HepG2 (cell line): ENCODE data around the gene RGS2. TPM values are rescaled to one million over a fixed set of nuclear protein-coding genes. Genes with fewer than 3 reads are reported as not detected.

Source experiments
- CENPX ChIP-seq: sonication (generic); formaldehyde crosslinking; IDR thresholded peaks from 2 replicates; pipeline ENCODE4 v1.9.0; 2021; ENCODE audit warnings: mild to moderate bottlenecking, missing genetic modification reagents, moderate library complexity
- MAFF ChIP-seq: IDR thresholded peaks from 2 replicates; pipeline ENCODE4 v1.6.1; 2011; ENCODE audit warnings: low read depth, low read length, improper control_type of control experiment
- NR1H2 ChIP-seq: sonication (generic); formaldehyde crosslinking; IDR thresholded peaks from 2 replicates; pipeline ENCODE4 v1.8.1; 2022; ENCODE audit warnings: low read depth, missing genetic modification reagents, borderline replicate concordance
- PRDM15 ChIP-seq: sonication (generic); formaldehyde crosslinking; IDR thresholded peaks from 2 replicates; pipeline ENCODE4 v1.4.0; 2020; ENCODE audit warnings: missing genetic modification reagents
- PTBP1 ChIP-seq: fragments of 200-400 bp; formaldehyde crosslinking; IDR thresholded peaks from 2 replicates; pipeline ENCODE4 v1.6.1; 2018; ENCODE audit warnings: low read length, low read depth; ENCODE audit not compliant: poor library complexity, severe bottlenecking
- RARG ChIP-seq: sonication (generic); formaldehyde crosslinking; IDR thresholded peaks from 2 replicates; pipeline ENCODE4 v1.4.0; 2020; ENCODE audit warnings: low read depth, mild to moderate bottlenecking, missing genetic modification reagents
- REXO4 ChIP-seq: sonication (generic); formaldehyde crosslinking; IDR thresholded peaks from 2 replicates; pipeline ENCODE4 v1.8.0; 2022; ENCODE audit warnings: missing genetic modification reagents, mild to moderate bottlenecking, borderline replicate concordance
- SMARCE1 ChIP-seq: fragments of 450-650 bp; IDR thresholded peaks from 2 replicates; pipeline ENCODE4 v1.6.1; 2017; ENCODE audit warnings: borderline replicate concordance
- SOX6 ChIP-seq, 2 experiments: fragments of 450-650 bp in 1 of 2; sonication (generic) in 1 of 2; formaldehyde crosslinking in 1 of 2; IDR thresholded peaks; 2 replicates each; pipeline versions ENCODE4 v1.4.0 to v1.6.1; 2017 to 2020; ENCODE audit warnings: antibody characterized with exemption in 1 of 2, mild to moderate bottlenecking in 1 of 2, missing genetic modification reagents in 1 of 2
- ZFP37 ChIP-seq: sonication (generic); formaldehyde crosslinking; IDR thresholded peaks from 2 replicates; pipeline ENCODE4 v1.4.0; 2020; ENCODE audit warnings: missing genetic modification reagents, borderline replicate concordance
- ZNF142 ChIP-seq: sonication (generic); formaldehyde crosslinking; IDR thresholded peaks from 2 replicates; pipeline ENCODE4 v1.4.0; 2020; ENCODE audit warnings: missing genetic modification reagents
- ZNF281 ChIP-seq: sonication (generic); formaldehyde crosslinking; IDR thresholded peaks from 2 replicates; pipeline ENCODE4 v1.4.0; 2020; ENCODE audit warnings: missing genetic modification reagents, borderline replicate concordance
- ZNF430 ChIP-seq: sonication (generic); formaldehyde crosslinking; IDR thresholded peaks from 2 replicates; pipeline ENCODE4 v1.9.0; 2021; ENCODE audit warnings: mild to moderate bottlenecking, missing genetic modification reagents
- ZSCAN12 ChIP-seq: sonication (generic); formaldehyde crosslinking; IDR thresholded peaks from 2 replicates; pipeline ENCODE4 v1.9.0; 2021; ENCODE audit warnings: mild to moderate bottlenecking, missing genetic modification reagents
- ZSCAN25 ChIP-seq: sonication (generic); formaldehyde crosslinking; IDR thresholded peaks from 2 replicates; pipeline ENCODE4 v1.8.0; 2022; ENCODE audit warnings: mild to moderate bottlenecking, missing genetic modification reagents
- polyA plus RNA-seq, 8 experiments: library from polyadenylated mRNA; depleted of rRNA in 3 of 8; stranded (reverse) in 7 of 8; unstranded in 1 of 8; fragments of >200 nt; fragmentation: Illumina TruSeq in 4 of 8; extraction: Trizol in 4 of 8; gene quantifications; 2 replicates each; pipeline versions ENCODE4 v1.2.1 to v1.2.3, GENCODE V29; 2011 to 2016; ENCODE audit warnings: low read depth in 4 of 8, missing spikeins in 1 of 8, mixed read lengths in 1 of 8; ENCODE audit not compliant: insufficient read depth in 1 of 8
- total RNA-seq, 5 experiments: library from RNA; depleted of rRNA; stranded (reverse); fragments of >200 nt; fragmentation: Illumina TruSeq; extraction: Trizol; gene quantifications; 2 replicates each; pipeline ENCODE4 v1.2.3, GENCODE V29; 2016; ENCODE audit warnings: low read depth in 1 of 5

Gene RGS2
- total and polyA plus RNA-seq, 2 of the 13 experiments (the other 11 are each of a cell fraction or from before 2014, with no cell fraction given): 0.64 to 1.4 TPM

- TF ChIP-seq RARG (no peak), CENPX (no peak), ZSCAN25 (CRISPR knock-in tag) (no peak), ZSCAN12 (CRISPR knock-in tag) (no peak; the same call in 1 of the 2 replicates), MAFF (no peak), PTBP1 (peak; percentile 34), NR1H2 (CRISPR knock-in tag) (no peak), SOX6 (IDR thresholded peaks at IDR 0.05) (no peak), SOX6 (CRISPR knock-in tag; IDR thresholded peaks at IDR 0.05) (peak; percentile 66), ZNF281 (no peak), ZNF430 (CRISPR knock-in tag) (no peak; the same call in 1 of the 2 replicates), ZNF142 (CRISPR knock-in tag) (no peak; the same call in 1 of the 2 replicates), REXO4 (CRISPR knock-in tag) (no peak; the same call in 1 of the 2 replicates), PRDM15 (CRISPR knock-in tag) (0 out of 2 replicates have a peak, but pooled peaks have one; percentile 37), ZFP37 (CRISPR knock-in tag) (no peak; the same call in 1 of the 2 replicates), SMARCE1 (no peak)
These were observed at the start of gene RGS2 (continued) for GRCh38 chr1:192808518-192809306.
